NB4 (cell line): ENCODE results near the gene GNAT3.

ENCODE experiments used
- DNase-seq: peaks from one replicate; pipeline ENCODE4 v3.0.0; 2010; ENCODE audit warnings: low read depth
- H3K4me3 ChIP-seq: one replicate; pipeline ENCODE4 v1.5.1; 2011; ENCODE audit warnings: mild to moderate bottlenecking, low read depth, low read length, moderate library complexity
- MYC ChIP-seq: IDR thresholded peaks from 2 replicates; pipeline ENCODE4 v1.6.1; 2011; ENCODE audit warnings: low read depth, low read length
- POLR2A ChIP-seq: IDR thresholded peaks from 2 replicates; pipeline ENCODE4 v1.6.1; 2011; ENCODE audit warnings: mild to moderate bottlenecking; ENCODE audit not compliant: insufficient read length; ENCODE audit errors: extremely low read depth
- TF ChIP-seq, protein P1 (sequence below): IDR thresholded peaks from one replicate; pipeline ENCODE4 v1.5.1; 2012; ENCODE audit warnings: low read depth, low read length
- TF ChIP-seq, protein P2 (sequence below): IDR thresholded peaks from 2 replicates; pipeline ENCODE4 v1.6.1; 2011; ENCODE audit warnings: low read depth, low read length

Gene GNAT3

DNA sequence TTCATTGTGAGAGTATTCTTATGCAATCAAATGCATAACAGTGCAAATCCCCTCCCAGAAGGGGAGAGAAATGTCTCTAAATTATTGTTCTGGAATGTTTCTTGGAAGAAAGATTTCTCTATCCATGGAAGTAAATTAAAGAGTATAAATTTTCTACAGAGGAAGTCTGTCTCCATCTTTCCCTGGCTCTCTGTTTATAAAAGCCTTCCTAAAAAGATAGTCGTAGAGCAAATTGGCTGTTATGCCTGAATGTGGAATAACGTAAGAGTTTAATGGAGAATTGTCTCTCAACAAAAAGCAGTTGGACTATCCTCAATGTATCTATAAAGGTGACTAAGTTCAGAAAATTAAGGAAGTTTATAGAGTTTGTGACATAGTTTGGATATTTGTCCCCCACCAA, 76.3 kb downstream of the GNAT3 start:
- no peak for DNase-seq
- TF ChIP-seq, protein P1, sequence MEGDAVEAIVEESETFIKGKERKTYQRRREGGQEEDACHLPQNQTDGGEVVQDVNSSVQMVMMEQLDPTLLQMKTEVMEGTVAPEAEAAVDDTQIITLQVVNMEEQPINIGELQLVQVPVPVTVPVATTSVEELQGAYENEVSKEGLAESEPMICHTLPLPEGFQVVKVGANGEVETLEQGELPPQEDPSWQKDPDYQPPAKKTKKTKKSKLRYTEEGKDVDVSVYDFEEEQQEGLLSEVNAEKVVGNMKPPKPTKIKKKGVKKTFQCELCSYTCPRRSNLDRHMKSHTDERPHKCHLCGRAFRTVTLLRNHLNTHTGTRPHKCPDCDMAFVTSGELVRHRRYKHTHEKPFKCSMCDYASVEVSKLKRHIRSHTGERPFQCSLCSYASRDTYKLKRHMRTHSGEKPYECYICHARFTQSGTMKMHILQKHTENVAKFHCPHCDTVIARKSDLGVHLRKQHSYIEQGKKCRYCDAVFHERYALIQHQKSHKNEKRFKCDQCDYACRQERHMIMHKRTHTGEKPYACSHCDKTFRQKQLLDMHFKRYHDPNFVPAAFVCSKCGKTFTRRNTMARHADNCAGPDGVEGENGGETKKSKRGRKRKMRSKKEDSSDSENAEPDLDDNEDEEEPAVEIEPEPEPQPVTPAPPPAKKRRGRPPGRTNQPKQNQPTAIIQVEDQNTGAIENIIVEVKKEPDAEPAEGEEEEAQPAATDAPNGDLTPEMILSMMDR, result no peak
- TF ChIP-seq, protein P2, sequence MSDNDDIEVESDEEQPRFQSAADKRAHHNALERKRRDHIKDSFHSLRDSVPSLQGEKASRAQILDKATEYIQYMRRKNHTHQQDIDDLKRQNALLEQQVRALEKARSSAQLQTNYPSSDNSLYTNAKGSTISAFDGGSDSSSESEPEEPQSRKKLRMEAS, result no peak
- TF ChIP-seq MYC (no peak), POLR2A (no peak)
- no peak overlapping the region for H3K4me3 ChIP-seq

DNA sequence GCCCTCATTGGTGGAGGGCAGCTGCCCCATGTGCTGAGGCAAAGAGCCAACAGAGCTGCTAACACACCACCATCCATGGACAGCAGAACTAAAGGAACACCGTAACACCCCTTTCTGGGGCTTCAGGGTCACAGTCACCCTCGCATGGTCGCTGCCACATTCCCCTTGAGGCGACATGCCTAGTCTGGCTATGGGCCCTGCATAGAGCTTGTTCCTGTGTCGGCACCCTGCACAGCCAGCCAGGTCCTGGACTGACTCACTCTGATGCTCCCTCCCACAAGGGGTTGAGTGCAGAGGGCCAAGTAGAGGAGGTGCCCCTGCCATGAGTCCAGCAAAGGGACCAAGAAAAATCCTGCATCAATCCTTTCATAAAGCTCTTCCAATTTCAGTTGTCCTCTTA, 77.8 kb downstream of the GNAT3 start:
- TF ChIP-seq, protein P2, result no peak
- TF ChIP-seq, protein P1, result no peak
- no peak for TF ChIP-seq POLR2A
- TF ChIP-seq MYC, result no peak
- DNase-seq, result no peak

DNA sequence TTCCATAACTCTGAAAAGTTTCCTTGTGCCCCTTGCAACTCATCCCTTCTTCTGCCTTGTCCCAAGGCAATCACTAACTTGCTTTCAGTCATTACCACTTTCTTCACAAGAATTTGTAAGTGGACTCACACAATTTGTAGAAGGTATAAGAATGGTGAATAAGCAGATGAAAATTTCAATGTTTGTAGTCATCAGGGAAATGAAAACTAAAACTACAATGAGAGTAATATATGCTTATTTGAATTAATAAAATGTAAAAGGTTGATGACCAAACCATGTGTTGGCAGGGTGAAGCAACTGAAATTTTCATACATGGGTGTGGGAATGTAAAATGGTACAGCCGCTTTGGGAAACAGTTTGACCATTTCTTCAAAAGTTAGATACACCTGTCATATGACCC, 79.7 kb downstream of the GNAT3 start:
- no peak for DNase-seq
- TF ChIP-seq, protein P1, result no peak
- no peak for TF ChIP-seq POLR2A
- TF ChIP-seq, protein P2, result no peak
- TF ChIP-seq MYC, result no peak
- no peak overlapping the region for H3K4me3 ChIP-seq

More for the DNA sequence above, 77.8 kb downstream of the GNAT3 start:
- H3K4me3 ChIP-seq, result no peak overlapping the region

DNA sequence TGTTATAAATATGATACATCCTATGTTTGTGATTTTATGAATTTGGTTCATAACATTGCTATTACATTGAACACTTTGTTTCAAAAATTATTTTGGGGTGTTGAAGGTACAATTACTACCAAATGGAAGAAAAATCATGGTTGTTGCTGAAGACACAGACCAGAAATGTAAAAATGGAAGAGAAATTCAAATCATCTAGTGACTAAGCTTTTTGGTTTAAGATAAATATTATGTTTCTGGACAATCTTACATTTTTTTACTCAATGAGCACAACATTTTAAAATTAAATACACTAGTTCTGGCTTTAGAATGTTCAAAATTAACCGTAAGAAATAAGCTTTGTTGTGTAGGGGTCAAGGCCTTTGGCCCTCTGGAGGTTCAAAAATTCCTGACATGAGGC, 82.7 kb downstream of the GNAT3 start:
- no peak overlapping the region for H3K4me3 ChIP-seq
- TF ChIP-seq MYC (no peak), POLR2A (no peak)
- TF ChIP-seq, protein P2, result no peak
- TF ChIP-seq, protein P1, result no peak
- no peak for DNase-seq

DNA sequence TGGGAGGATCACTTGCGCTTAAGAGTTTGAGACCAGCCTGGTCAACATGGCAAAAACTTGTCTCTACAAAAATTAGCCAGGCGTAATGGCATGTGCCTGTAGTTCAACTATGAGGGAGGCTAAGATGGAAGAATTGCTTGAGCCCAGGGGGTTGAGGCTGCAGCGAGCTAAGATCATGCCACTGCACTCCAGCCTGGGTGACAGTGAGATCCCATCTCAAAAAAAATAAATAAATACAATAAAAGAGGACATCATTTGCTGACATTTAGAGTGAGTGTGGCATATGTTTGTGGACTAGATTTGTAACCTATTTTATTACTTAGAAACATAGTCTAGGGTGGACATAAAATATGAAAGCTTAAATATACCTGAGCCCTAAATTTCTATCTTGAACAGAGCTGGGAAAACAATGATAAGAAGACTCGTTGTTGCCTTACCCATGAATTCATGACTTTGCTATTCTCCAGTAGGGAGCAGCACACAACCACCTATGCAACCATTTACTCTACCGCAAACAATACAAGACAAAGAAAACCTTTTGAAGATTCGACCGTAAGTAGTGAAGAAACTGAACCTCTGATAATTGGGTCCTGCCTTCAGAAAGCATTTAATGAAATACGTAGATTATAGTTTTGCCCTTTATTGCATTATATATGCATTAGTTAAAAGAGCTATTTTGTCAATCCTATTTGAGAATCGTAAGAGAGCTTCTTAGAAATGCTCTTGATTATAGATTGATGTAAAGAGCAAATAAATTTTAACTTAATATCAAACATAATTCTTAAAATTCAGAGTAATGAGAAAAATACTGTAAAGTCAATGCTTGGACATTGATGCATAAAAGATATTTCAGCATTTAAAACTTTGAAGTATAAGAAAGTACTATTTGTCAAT, 83.5 kb downstream of the GNAT3 start:
- DNase-seq, result peak; percentile 82
- H3K4me3 ChIP-seq, result no peak overlapping the region
- no peak for TF ChIP-seq POLR2A
- TF ChIP-seq, protein P2, result no peak
- TF ChIP-seq, protein P1, result peak; percentile 67
